HG03520 (cell line): ENCODE data around the gene POLR3G.

Source experiments
- ATAC-seq: cut with Tn5 transposase; IDR thresholded peaks from one replicate; pipeline ENCODE4 v1.9.1; 2021; ENCODE audit warnings: mild to moderate bottlenecking, moderate library complexity; ENCODE audit not compliant: unreplicated experiment

The POLR3G gene

GRCh38 chr5:90474235-90475107 lies at the start of gene POLR3G, which contains the start of gene MBLAC2:
POLR3G (plus strand) TSS chr5:90474864; CDS start chr5:90485568, 10,704 bp downstream.
MBLAC2 (minus strand) TSS chr5:90474771; CDS start chr5:90474292, 479 bp downstream.
- ATAC-seq = peak; percentile 79

GRCh38 chr5:90434116-90434714 lies 40.4 kb upstream of the POLR3G start:
- peak; percentile 77 for ATAC-seq

GRCh38 chr5:90437663-90438062 lies 37.0 kb upstream of the POLR3G start:
- ATAC-seq = no peak

- no peak for ATAC-seq
Measured at GRCh38 chr5:90438100-90438499, 36.6 kb upstream of the POLR3G start.

- ATAC-seq = no peak
Measured at GRCh38 chr5:90440644-90441043, 34.0 kb upstream of the POLR3G start.

- ATAC-seq = no peak
Measured at GRCh38 chr5:90446961-90447360, 27.7 kb upstream of the POLR3G start.

- no peak for ATAC-seq
Measured at GRCh38 chr5:90461288-90461687, 13.4 kb upstream of the POLR3G start.

GRCh38 chr5:90472783-90473395 lies 1.8 kb upstream of the POLR3G start:
- ATAC-seq = no peak

GRCh38 chr5:90473396-90474234 lies 1.0 kb upstream of the POLR3G start:
- peak; percentile 12 for ATAC-seq

GRCh38 chr5:90475436-90475980 lies 844 bp downstream of the POLR3G start:
- no peak for ATAC-seq

GRCh38 chr5:90476391-90476790 lies 1.7 kb downstream of the POLR3G start:
- no peak for ATAC-seq

- ATAC-seq = no peak
Measured at GRCh38 chr5:90477073-90477472, 2.4 kb downstream of the POLR3G start.

- no peak for ATAC-seq
Measured at GRCh38 chr5:90477621-90478215, 3.1 kb downstream of the POLR3G start.

- no peak for ATAC-seq
Measured at GRCh38 chr5:90479611-90480385, 5.1 kb downstream of the POLR3G start.

- ATAC-seq = no peak
Measured at GRCh38 chr5:90480699-90481098, 6.0 kb downstream of the POLR3G start.

GRCh38 chr5:90483206-90483605 lies 8.5 kb downstream of the POLR3G start:
- ATAC-seq = no peak

GRCh38 chr5:90484540-90484939 lies 9.9 kb downstream of the POLR3G start:
- ATAC-seq = no peak

- ATAC-seq = no peak
Measured at GRCh38 chr5:90488791-90489190, 14.1 kb downstream of the POLR3G start.

GRCh38 chr5:90494043-90494442 lies 19.4 kb downstream of the POLR3G start:
- no peak for ATAC-seq
